Fibroblast of villous mesenchyme (primary cell): Measurements from ENCODE around the gene SCN10A. TPM values are rescaled to one million over a fixed set of nuclear protein-coding genes. Genes with fewer than 3 reads are reported as not detected.

Source experiments
- DNase-seq: peaks from one replicate; pipeline ENCODE4 v3.0.0-alpha.2; 2010; ENCODE audit warnings: low read depth
- H3K4me3 ChIP-seq: 2 replicates; pipeline ENCODE4 v1.5.1; 2011; ENCODE audit warnings: low read depth, mild to moderate bottlenecking, low read length
- total RNA-seq: library from RNA; depleted of rRNA; stranded (reverse); fragments of >200 nt; gene quantifications from 2 replicates; pipeline ENCODE4 v1.2.3, GENCODE V29; 2012
- TF ChIP-seq, protein P1 (sequence below): IDR thresholded peaks from 2 replicates; pipeline ENCODE4 v1.5.1; 2012; ENCODE audit warnings: low read depth, mild to moderate bottlenecking, low read length; ENCODE audit not compliant: insufficient read depth

The SCN10A gene
- total RNA-seq, 1 donor, result not detected

DNA sequence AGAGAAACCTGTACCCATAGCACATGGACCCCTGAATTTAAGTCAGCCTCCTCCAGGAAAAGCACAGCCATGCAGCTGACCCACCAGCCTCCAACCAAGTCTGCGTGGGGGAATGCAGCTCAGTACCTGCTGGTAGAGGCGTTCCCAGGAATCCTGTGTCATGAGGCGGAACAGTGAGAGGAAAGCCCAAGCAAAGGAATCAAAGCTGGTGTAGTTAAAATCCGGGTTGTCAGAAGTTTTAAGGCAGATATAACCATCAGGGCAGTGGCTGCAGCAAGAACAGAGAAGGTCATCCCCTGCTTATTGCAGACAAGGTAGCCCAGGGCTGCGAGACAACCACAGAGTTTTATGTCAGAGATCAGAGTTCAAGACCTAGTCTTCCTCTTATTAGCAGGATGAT lies 59.1 kb downstream of the SCN10A start:
- H3K4me3 ChIP-seq, result no peak overlapping the region
- TF ChIP-seq, protein P1, sequence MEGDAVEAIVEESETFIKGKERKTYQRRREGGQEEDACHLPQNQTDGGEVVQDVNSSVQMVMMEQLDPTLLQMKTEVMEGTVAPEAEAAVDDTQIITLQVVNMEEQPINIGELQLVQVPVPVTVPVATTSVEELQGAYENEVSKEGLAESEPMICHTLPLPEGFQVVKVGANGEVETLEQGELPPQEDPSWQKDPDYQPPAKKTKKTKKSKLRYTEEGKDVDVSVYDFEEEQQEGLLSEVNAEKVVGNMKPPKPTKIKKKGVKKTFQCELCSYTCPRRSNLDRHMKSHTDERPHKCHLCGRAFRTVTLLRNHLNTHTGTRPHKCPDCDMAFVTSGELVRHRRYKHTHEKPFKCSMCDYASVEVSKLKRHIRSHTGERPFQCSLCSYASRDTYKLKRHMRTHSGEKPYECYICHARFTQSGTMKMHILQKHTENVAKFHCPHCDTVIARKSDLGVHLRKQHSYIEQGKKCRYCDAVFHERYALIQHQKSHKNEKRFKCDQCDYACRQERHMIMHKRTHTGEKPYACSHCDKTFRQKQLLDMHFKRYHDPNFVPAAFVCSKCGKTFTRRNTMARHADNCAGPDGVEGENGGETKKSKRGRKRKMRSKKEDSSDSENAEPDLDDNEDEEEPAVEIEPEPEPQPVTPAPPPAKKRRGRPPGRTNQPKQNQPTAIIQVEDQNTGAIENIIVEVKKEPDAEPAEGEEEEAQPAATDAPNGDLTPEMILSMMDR, result no peak
- DNase-seq, result no peak

DNA sequence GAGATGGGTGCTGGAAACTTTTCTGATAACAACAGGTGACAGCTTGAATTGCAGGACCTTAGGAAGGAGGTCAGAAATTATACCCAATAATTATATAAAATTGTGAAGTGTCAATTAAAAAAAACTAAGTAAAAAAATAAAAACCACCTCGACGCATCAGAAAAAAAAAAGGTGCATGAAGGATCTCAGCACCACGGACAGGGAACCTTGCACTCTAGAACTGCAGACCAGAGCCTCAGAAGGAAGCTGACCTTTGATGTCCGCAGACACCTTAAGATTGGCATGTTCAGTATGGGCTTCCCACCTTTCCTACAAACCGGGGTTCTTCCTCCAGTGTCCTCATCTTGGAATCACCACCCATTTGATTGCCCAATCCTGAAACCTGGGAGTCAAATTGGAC lies 60.9 kb downstream of the SCN10A start:
- DNase-seq, result no peak

DNA sequence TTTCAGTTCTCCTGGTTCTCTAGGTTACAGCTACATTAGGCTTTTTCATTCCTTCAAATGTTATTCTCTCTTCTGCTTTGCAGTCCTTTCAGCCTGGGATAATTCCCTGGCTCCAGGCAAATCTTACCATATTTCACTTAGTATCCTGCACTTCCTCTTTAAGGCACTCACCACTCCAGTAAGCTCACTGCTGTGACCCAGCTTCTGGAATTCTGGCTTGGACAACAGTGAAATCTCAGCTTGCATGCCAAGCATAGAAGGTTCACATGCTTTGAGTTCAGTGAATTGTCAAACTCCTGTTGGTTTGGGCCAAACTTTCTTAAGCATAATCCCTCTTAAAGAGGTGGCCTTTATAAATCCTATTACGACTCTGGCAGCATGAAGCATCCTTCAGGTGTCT lies 69.4 kb downstream of the SCN10A start:
- no peak for DNase-seq
- TF ChIP-seq, protein P1, result no peak
- H3K4me3 ChIP-seq, result no peak overlapping the region

More for the DNA sequence above, 60.9 kb downstream of the SCN10A start:
- H3K4me3 ChIP-seq, result no peak overlapping the region
- TF ChIP-seq, protein P1, result no peak

DNA sequence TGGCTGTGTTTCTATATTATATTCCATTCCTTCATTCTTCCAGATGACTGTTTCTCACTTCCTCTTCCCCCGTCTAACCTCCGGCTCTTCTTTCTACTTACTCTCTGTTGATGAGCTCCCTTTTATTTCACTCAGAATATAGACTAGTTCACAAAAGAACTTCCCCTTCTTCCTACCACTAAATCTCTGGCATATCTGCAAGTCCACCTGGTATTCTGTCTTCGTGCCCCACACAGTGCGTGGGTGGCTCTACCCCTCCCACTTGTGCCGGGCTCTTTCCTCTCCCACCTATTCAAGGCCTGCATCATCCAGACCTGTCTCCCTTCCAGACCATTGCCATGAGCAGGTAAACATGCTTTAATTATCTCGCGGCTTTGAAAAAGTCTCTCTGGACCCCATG lies 73.0 kb downstream of the SCN10A start:
- H3K4me3 ChIP-seq, result no peak overlapping the region
- TF ChIP-seq, protein P1, result no peak
- DNase-seq, result no peak

DNA sequence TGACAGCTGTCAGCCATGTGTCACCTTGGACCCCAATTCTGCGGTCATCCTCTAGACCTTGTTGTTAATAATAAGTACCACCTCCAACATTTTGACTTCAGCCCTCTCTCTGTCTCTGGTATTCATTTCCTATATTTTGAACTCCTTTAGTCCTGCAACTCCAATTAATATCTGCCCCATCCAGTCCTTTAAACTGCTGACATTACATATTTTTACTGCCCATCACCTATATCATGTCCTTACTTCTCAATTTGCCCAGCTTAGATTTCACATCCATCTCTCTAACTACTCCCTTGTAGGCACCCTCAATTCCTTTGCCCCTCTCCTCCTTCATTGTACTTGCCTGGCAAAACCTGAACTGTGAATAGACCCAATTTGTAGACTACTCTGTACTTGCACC lies 73.5 kb downstream of the SCN10A start:
- no peak for DNase-seq
- H3K4me3 ChIP-seq, result no peak overlapping the region
- TF ChIP-seq, protein P1, result no peak

DNA sequence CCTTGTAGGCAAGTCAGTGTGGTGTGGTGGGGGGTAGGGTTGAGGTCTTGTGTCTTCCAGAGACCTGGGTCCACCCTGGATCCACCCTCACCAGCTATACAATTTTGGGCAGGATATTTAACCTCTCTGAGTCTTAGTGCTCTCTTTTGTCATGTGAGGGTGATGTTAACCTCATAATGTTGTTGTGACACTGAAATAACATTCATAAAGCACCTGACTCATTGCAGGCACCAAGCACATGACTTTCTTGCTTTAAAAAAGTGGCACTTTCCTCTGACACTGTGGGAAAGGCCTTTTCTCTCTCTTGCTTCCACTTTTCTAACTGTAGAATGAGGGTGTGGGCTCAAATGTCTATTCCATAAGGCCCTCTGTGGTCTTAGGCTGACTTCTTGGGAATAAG lies 75.5 kb downstream of the SCN10A start:
- no peak for DNase-seq
- H3K4me3 ChIP-seq, result no peak overlapping the region
- TF ChIP-seq, protein P1, result no peak

DNA sequence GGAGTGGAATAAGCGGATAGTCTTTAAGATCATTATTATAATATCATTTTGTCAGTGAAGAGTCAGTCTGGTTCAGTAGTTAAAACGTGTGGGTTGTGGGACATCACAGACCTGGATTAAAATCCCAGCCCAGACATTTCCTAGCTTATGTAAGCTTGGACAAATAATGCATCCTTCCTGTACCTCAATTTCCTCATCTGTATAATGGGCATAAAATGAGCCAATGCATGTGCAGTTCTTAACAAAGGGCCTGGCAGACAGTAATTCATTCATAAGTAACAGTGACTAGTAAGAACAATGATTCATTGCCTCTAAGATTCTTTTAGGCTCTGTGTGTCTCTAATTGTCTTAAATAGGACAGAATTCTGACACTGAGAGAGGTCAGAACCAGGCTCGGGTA lies 76.1 kb downstream of the SCN10A start:
- DNase-seq, result no peak
- TF ChIP-seq, protein P1, result no peak
- H3K4me3 ChIP-seq, result no peak overlapping the region
